Measurements from ENCODE around the gene PARP8.

- TF ChIP-seq MAZ (IDR thresholded peaks at IDR 0.05; ENCODE audit: borderline replicate concordance, low read depth, low read length) = no peak
- no peak for TF ChIP-seq FOS (IDR thresholded peaks at IDR 0.05; ENCODE audit: low read depth, low read length)
- no peak for TF ChIP-seq POLR2A (IDR thresholded peaks at IDR 0.05; ENCODE audit: low read depth, low read length)
- TF ChIP-seq MAFK (IDR thresholded peaks at IDR 0.05; ENCODE audit: low read depth, low read length) = no peak
- TF ChIP-seq RFX5 (IDR thresholded peaks at IDR 0.05; ENCODE audit: low read depth, low read length) = no peak
- TF ChIP-seq, protein P1, sequence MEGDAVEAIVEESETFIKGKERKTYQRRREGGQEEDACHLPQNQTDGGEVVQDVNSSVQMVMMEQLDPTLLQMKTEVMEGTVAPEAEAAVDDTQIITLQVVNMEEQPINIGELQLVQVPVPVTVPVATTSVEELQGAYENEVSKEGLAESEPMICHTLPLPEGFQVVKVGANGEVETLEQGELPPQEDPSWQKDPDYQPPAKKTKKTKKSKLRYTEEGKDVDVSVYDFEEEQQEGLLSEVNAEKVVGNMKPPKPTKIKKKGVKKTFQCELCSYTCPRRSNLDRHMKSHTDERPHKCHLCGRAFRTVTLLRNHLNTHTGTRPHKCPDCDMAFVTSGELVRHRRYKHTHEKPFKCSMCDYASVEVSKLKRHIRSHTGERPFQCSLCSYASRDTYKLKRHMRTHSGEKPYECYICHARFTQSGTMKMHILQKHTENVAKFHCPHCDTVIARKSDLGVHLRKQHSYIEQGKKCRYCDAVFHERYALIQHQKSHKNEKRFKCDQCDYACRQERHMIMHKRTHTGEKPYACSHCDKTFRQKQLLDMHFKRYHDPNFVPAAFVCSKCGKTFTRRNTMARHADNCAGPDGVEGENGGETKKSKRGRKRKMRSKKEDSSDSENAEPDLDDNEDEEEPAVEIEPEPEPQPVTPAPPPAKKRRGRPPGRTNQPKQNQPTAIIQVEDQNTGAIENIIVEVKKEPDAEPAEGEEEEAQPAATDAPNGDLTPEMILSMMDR (conservative IDR thresholded peaks at IDR 0.05; ENCODE audit: low read depth, low read length) = no peak
- no peak for TF ChIP-seq RCOR1 (IDR thresholded peaks at IDR 0.05; ENCODE audit: insufficient replicate concordance, low read length)
- TF ChIP-seq CEBPB (IDR thresholded peaks at IDR 0.05; ENCODE audit: low read depth, low read length) = no peak
Measured at GRCh38 chr5:50829023-50829422, 162.6 kb downstream of the PARP8 start.

Data from IMR-90 (cell line).